ENCODE measurements around the gene GSTM5.

The GSTM5 gene

GRCh38 chr1:109760581-109761226 lies 48.7 kb downstream of the GSTM5 start:
- no peak for TF ChIP-seq TAF1 (IDR thresholded peaks at IDR 0.05; ENCODE audit: low read depth)
- TF ChIP-seq EGR1 (IDR thresholded peaks at IDR 0.05), result no peak
- TF ChIP-seq TCF12 (IDR thresholded peaks at IDR 0.05; ENCODE audit: low read depth), result no peak
- TF ChIP-seq NFIC (IDR thresholded peaks at IDR 0.05), result no peak
- TF ChIP-seq MAX (IDR thresholded peaks at IDR 0.05), result no peak
- TF ChIP-seq CEBPB (IDR thresholded peaks at IDR 0.05), result no peak
- no peak for TF ChIP-seq USF1 (IDR thresholded peaks at IDR 0.05)
- TF ChIP-seq ZBTB7A (IDR thresholded peaks at IDR 0.05; ENCODE audit: low read depth), result no peak
- no peak for TF ChIP-seq YY1 (IDR thresholded peaks at IDR 0.05; ENCODE audit: low read depth)
- no peak for TF ChIP-seq EP300 (IDR thresholded peaks at IDR 0.05; ENCODE audit: borderline replicate concordance)
- no peak for TF ChIP-seq REST (IDR thresholded peaks at IDR 0.05; ENCODE audit: low read depth)
- TF ChIP-seq TEAD4 (IDR thresholded peaks at IDR 0.05), result no peak
- no peak for TF ChIP-seq CREB1 (IDR thresholded peaks at IDR 0.05; ENCODE audit: low read depth)
- no peak for TF ChIP-seq RAD21 (IDR thresholded peaks at IDR 0.05; ENCODE audit: low read depth)
- TF ChIP-seq FOXM1 (IDR thresholded peaks at IDR 0.05; ENCODE audit: borderline replicate concordance, low read depth), result no peak

- no peak for TF ChIP-seq TAF1 (IDR thresholded peaks at IDR 0.05; ENCODE audit: low read depth)
- TF ChIP-seq NFIC (IDR thresholded peaks at IDR 0.05), result no peak
- TF ChIP-seq USF1 (IDR thresholded peaks at IDR 0.05), result no peak
- TF ChIP-seq MAX (IDR thresholded peaks at IDR 0.05), result no peak
- no peak for TF ChIP-seq RAD21 (IDR thresholded peaks at IDR 0.05; ENCODE audit: low read depth)
- no peak for TF ChIP-seq TEAD4 (IDR thresholded peaks at IDR 0.05)
Observed at GRCh38 chr1:109761227-109762038, 49.4 kb downstream of the GSTM5 start.

GRCh38 chr1:109762039-109762585 lies 50.1 kb downstream of the GSTM5 start:
- no peak for TF ChIP-seq CREB1 (IDR thresholded peaks at IDR 0.05; ENCODE audit: low read depth)

- TF ChIP-seq EP300 (IDR thresholded peaks at IDR 0.05; ENCODE audit: borderline replicate concordance), result no peak
- no peak for TF ChIP-seq USF1 (IDR thresholded peaks at IDR 0.05)
- TF ChIP-seq ZBTB7A (IDR thresholded peaks at IDR 0.05; ENCODE audit: low read depth), result no peak
- TF ChIP-seq REST (IDR thresholded peaks at IDR 0.05; ENCODE audit: low read depth), result no peak
- TF ChIP-seq MAX (IDR thresholded peaks at IDR 0.05), result no peak
- no peak for TF ChIP-seq YY1 (IDR thresholded peaks at IDR 0.05; ENCODE audit: low read depth)
- no peak for TF ChIP-seq RAD21 (IDR thresholded peaks at IDR 0.05; ENCODE audit: low read depth)
- TF ChIP-seq TCF12 (IDR thresholded peaks at IDR 0.05; ENCODE audit: low read depth), result no peak
- TF ChIP-seq TAF1 (IDR thresholded peaks at IDR 0.05; ENCODE audit: low read depth), result no peak
- no peak for TF ChIP-seq NFIC (IDR thresholded peaks at IDR 0.05)
- TF ChIP-seq CEBPB (IDR thresholded peaks at IDR 0.05), result no peak
- no peak for TF ChIP-seq FOXM1 (IDR thresholded peaks at IDR 0.05; ENCODE audit: borderline replicate concordance, low read depth)
- no peak for TF ChIP-seq TEAD4 (IDR thresholded peaks at IDR 0.05)
- TF ChIP-seq CREB1 (IDR thresholded peaks at IDR 0.05; ENCODE audit: low read depth), result no peak
- no peak for TF ChIP-seq EGR1 (IDR thresholded peaks at IDR 0.05)
Observed at GRCh38 chr1:109762821-109763645, 51.0 kb downstream of the GSTM5 start.

All from Ishikawa (cell line).